K562 (cell line): ENCODE results near the gene PAIP2. TPM values are rescaled to one million over a fixed set of nuclear protein-coding genes. Genes with fewer than 3 reads are reported as not detected.

Experiments used
- ATAC-seq: fragments of 200-7000 bp; cut with Tn5 transposase; 3 replicates; pipeline ENCODE4 v1.9.1; 2020; ENCODE audit warnings: moderate library complexity
- BruUV-seq: library from RNA; stranded (reverse); fragments of 400-500 nt; replicated peaks from 2 replicates; lab custom pipeline; 2021; lab: Mats Ljungman, UMichigan
- CTCF ChIA-PET: fragments of 300-600 bp; formaldehyde crosslinking; extraction: SDS; loops from one replicate; lab custom pipeline; 2021; ENCODE audit warnings: low intra/inter-chr PET ratio; lab: Yijun Ruan, JAX
- POLR2A ChIA-PET: fragments of 300-600, 350-650 bp; sonication (Branson Sonifier 250); formaldehyde crosslinking; extraction: SDS; loops from one replicate; lab custom pipeline; 2021; ENCODE audit warnings: antibody characterized with exemption, inconsistent platforms; lab: Yijun Ruan, JAX
- DNase-seq, 4 experiments: peaks; one replicate each; pipeline versions ENCODE4 v3.0.0 to v3.0.0-alpha.2; 2011 to 2018; ENCODE audit warnings: low spot score in 3 of 4, mixed read lengths in 3 of 4; ENCODE audit errors: extremely low read depth in 1 of 4
- FAIRE-seq: peaks from 2 replicates; lab custom pipeline; 2011; peaks lifted over from hg19 to GRCh38; lab: Jason Lieb, UNC
- H2AFZ ChIP-seq: 2 replicates; pipeline ENCODE4 v1.6.0; 2011; ENCODE audit warnings: low read depth, low read length, control low read depth, inconsistent platforms
- H3K27ac ChIP-seq: fragments of 200-600 bp; 3 replicates; pipeline ENCODE4 v1.8.0; 2011; ENCODE audit warnings: low read depth, mild to moderate bottlenecking, control low read depth, inconsistent platforms, low read length, moderate library complexity, mixed read lengths; ENCODE audit errors: extremely low read depth
- H3K27me3 ChIP-seq, 2 experiments: fragments of 300-600 bp in 1 of 2; 2 replicates in 1 of 2; 3 replicates in 1 of 2; pipeline versions ENCODE4 v1.6.0 to v1.8.0; 2011; ENCODE audit warnings: inconsistent platforms in 2 of 2, low read length in 2 of 2, mild to moderate bottlenecking in 1 of 2, mixed read lengths in 1 of 2, moderate library complexity in 1 of 2; ENCODE audit not compliant: control insufficient read depth in 2 of 2, insufficient read depth in 2 of 2
- H3K36me3 ChIP-seq: fragments of 300-600 bp; 3 replicates; pipeline ENCODE4 v1.8.0; 2011; ENCODE audit warnings: mild to moderate bottlenecking, low read length, inconsistent platforms; ENCODE audit not compliant: control insufficient read depth, insufficient read depth
- H3K4me1 ChIP-seq, 2 experiments: fragments of 200-600 bp in 1 of 2; replicated peaks in 1 of 2; 2 replicates in 1 of 2; 3 replicates in 1 of 2; pipeline versions ENCODE4 v1.5.1 to v1.8.0; 2011; ENCODE audit warnings: inconsistent platforms in 2 of 2, low read length in 2 of 2, mild to moderate bottlenecking in 1 of 2, mixed read lengths in 1 of 2, moderate library complexity in 1 of 2; ENCODE audit not compliant: control insufficient read depth in 2 of 2, insufficient read depth in 2 of 2
- H3K4me2 ChIP-seq: 2 replicates; pipeline ENCODE4 v1.6.1; 2011; ENCODE audit warnings: low read length, control low read depth, inconsistent platforms, mixed read lengths; ENCODE audit not compliant: insufficient read depth
- H3K4me3 ChIP-seq: fragments of 200-600 bp; sonication (generic), shearing (Covaris generic); 2 replicates; pipeline ENCODE4 v1.5.1; 2016; ENCODE audit warnings: control low read depth, inconsistent platforms
- H3K79me2 ChIP-seq: fragments of 200-600 bp; 3 replicates; pipeline ENCODE4 v1.8.0; 2011; ENCODE audit warnings: low read length, inconsistent platforms; ENCODE audit not compliant: control insufficient read depth, insufficient read depth
- H3K9ac ChIP-seq, 2 experiments: 2 replicates each; pipeline versions ENCODE4 v1.6.0 to v1.6.1; 2011; ENCODE audit warnings: low read depth in 2 of 2, low read length in 2 of 2, control low read depth in 1 of 2, inconsistent platforms in 1 of 2, mild to moderate bottlenecking in 1 of 2, mixed read lengths in 1 of 2; ENCODE audit not compliant: insufficient read depth in 1 of 2
- H3K9me1 ChIP-seq: one replicate; pipeline ENCODE4 v1.6.0; 2011; ENCODE audit warnings: inconsistent platforms, mild to moderate bottlenecking, low read length, moderate library complexity; ENCODE audit not compliant: control insufficient read depth, insufficient read depth
- H3K9me3 ChIP-seq: replicated peaks from 2 replicates; pipeline ENCODE4 v1.5.1; 2011; ENCODE audit warnings: low read depth, low read length, inconsistent platforms; ENCODE audit not compliant: control insufficient read depth, insufficient read depth
- H4K20me1 ChIP-seq: replicated peaks from 2 replicates; pipeline ENCODE4 v1.6.1; 2011; ENCODE audit warnings: low read length, inconsistent platforms, mixed read lengths; ENCODE audit not compliant: control insufficient read depth, insufficient read depth
- ARID1B ChIP-seq: fragments of 450-650 bp; IDR thresholded peaks from 2 replicates; pipeline ENCODE4 v1.6.1; 2016; ENCODE audit warnings: antibody characterized with exemption, mild to moderate bottlenecking, inconsistent platforms
- POLR2G ChIP-seq: fragments of 200-400 bp; formaldehyde crosslinking; IDR thresholded peaks from 2 replicates; pipeline ENCODE4 v1.6.1; 2017; ENCODE audit warnings: low read depth, mild to moderate bottlenecking, antibody characterized with exemption, low read length, moderate library complexity
- WGBS: fragments of 100-300 bp; shearing (Covaris generic); methylation state at CpG from one replicate; pipeline ENCODE4 v1.1.6; 2016; ENCODE audit warnings: low coverage, mixed read lengths; ENCODE audit not compliant: insufficient coverage; ENCODE audit errors: missing lambda C conversion rate; 5-methylcytosine and 5-hydroxymethylcytosine counted together
- in situ Hi-C: fragments of 300-500 bp; cut with MboI; formaldehyde crosslinking; loops from 4 replicates; pipeline ENCODE4 v1.15.0; 2018; ENCODE audit warnings: inconsistent platforms, mixed read lengths
- intact Hi-C: fragments of 100-400 bp; cut with micrococcal nuclease; formaldehyde crosslinking; loops from 2 replicates; pipeline ENCODE4 v1.14.2; 2022
- polyA plus RNA-seq, 8 experiments: library from polyadenylated mRNA; depleted of rRNA in 4 of 8; stranded (reverse) in 5 of 8; unstranded in 3 of 8; fragments of >200 nt; fragmentation: Nextera tagmentation in 2 of 8; fragmentation: Illumina TruSeq in 1 of 8; extraction: Ambion mirVana in 2 of 8; extraction: Trizol in 1 of 8; gene quantifications; 2 replicates each; pipeline versions ENCODE4 v1.2.1 to v1.2.3, GENCODE V29; 2011 to 2014; ENCODE audit warnings: inconsistent platforms in 1 of 8, missing spikeins in 1 of 8
- total RNA-seq, 7 experiments: library from RNA; depleted of rRNA in 6 of 7; stranded (reverse); fragments of >200 nt in 6 of 7; fragmentation: Illumina TruSeq in 2 of 7; extraction: Trizol in 2 of 7; gene quantifications; 2 replicates each; pipeline versions ENCODE4 v1.2.1 to v1.2.3, GENCODE V29; 2011 to 2021; ENCODE audit warnings: low replicate concordance in 1 of 7
- TF ChIP-seq, protein P1 (sequence below): sonication (generic); formaldehyde crosslinking; IDR thresholded peaks from 2 replicates; pipeline ENCODE4 v1.8.1; 2023; ENCODE audit warnings: mild to moderate bottlenecking, missing genetic modification reagents

The PAIP2 gene
- total and polyA plus RNA-seq, 9 of the 15 experiments (the other 6 are each of a cell fraction or from before 2014, with no cell fraction given): 78.3 to 187 (median 128) TPM

DNA sequence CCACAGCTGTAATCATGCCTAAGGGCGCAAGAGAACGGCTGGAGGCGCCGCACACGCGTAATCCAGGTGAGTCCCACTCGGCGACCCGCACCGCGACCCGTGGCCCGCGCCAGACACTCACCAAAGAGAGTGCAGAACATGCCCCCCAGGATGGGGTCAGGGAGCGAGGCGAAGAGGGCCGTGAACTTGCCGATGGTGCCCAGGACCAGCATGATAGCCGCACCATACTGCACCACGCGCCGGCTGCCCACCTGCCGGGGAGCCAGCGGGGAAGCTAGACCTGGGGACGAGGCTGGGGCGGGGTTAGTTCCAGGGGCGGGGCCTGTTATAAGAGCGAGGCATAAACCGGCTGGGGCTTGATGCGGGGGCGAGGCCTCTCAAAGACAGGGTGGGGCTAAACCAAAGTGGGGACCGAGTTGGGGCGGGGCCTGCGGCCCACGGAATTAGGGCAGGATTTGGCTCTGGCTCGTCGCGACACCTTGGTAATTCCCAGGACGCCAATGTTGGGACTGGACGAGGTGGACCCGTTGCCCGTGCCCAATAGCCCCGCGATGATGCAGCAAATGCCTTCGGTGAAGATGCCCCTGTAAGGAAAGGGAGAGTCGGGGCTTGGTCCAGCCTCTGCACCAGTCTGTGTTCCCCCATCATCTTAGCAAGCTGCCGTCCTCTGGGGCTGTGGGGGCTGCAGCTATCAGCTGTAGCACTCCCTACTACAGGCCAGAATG is 36.6 kb downstream of the PAIP2 start:
- H3K79me2 ChIP-seq: no peaks in the 10 kb centered on the region
- intact Hi-C loops: no loop called here
- DNase-seq (peak in 2 of 4 experiments; percentile 54 to 60), FAIRE-seq (no peak), ATAC-seq (peak; percentile 39; the same call in 2 of the 3 replicates)
- H3K36me3 ChIP-seq: no peaks in the 10 kb centered on the region
- H3K9ac ChIP-seq: peak overlapping the region in 1 of 2 experiments; percentile 78; a peak in 1 of 4 replicates
- H3K27me3 ChIP-seq: no peaks in the 10 kb centered on the region
- H3K27ac ChIP-seq: no peak overlapping the region
- no peaks in the 10 kb centered on the region for H3K9me3 ChIP-seq
- no TSS peak for BruUV-seq
- WGBS: 77% methylated on average over 30 of the region's 47 CpGs
- H3K4me3 ChIP-seq: no peak overlapping the region
- POLR2A ChIA-PET: interaction anchor here (0.7 to 1.0 kb wide), 2 partner anchors 10 to 250 kb away, joined by 3 read pairs; no protein-coding TSS in a partner anchor
- no peaks in the 10 kb centered on the region for H3K9me1 ChIP-seq
- CTCF ChIA-PET: no interaction called here
- TF ChIP-seq POLR2G: 0 out of 2 replicates have a peak, but pooled peaks have one; percentile 28
- TF ChIP-seq, protein P1, sequence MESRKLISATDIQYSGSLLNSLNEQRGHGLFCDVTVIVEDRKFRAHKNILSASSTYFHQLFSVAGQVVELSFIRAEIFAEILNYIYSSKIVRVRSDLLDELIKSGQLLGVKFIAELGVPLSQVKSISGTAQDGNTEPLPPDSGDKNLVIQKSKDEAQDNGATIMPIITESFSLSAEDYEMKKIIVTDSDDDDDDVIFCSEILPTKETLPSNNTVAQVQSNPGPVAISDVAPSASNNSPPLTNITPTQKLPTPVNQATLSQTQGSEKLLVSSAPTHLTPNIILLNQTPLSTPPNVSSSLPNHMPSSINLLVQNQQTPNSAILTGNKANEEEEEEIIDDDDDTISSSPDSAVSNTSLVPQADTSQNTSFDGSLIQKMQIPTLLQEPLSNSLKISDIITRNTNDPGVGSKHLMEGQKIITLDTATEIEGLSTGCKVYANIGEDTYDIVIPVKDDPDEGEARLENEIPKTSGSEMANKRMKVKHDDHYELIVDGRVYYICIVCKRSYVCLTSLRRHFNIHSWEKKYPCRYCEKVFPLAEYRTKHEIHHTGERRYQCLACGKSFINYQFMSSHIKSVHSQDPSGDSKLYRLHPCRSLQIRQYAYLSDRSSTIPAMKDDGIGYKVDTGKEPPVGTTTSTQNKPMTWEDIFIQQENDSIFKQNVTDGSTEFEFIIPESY: peak; percentile 47; the same call in 1 of the 2 replicates
- no peak for TF ChIP-seq ARID1B
- H4K20me1 ChIP-seq: no peaks in the 10 kb centered on the region
- in situ Hi-C loops: no loop called here
- H2AFZ ChIP-seq: no peak overlapping the region
- peaks cover 13 to 41% of the 10 kb centered on the region in 2 experiments; a peak in 4 of 5 replicates for H3K4me1 ChIP-seq
- H3K4me2 ChIP-seq: no peak overlapping the region
